Measurements from ENCODE around the gene ARFGEF3. TPM values are rescaled to one million over a fixed set of nuclear protein-coding genes. Genes with fewer than 3 reads are reported as not detected.

Gene ARFGEF3
- total and polyA plus RNA-seq, 2 experiments from 2014 or later, result 5.8 to 24.6 TPM

GRCh38 chr6:138321934-138322333 is 160.2 kb downstream of the ARFGEF3 start (continued):
- TF ChIP-seq, protein P1, sequence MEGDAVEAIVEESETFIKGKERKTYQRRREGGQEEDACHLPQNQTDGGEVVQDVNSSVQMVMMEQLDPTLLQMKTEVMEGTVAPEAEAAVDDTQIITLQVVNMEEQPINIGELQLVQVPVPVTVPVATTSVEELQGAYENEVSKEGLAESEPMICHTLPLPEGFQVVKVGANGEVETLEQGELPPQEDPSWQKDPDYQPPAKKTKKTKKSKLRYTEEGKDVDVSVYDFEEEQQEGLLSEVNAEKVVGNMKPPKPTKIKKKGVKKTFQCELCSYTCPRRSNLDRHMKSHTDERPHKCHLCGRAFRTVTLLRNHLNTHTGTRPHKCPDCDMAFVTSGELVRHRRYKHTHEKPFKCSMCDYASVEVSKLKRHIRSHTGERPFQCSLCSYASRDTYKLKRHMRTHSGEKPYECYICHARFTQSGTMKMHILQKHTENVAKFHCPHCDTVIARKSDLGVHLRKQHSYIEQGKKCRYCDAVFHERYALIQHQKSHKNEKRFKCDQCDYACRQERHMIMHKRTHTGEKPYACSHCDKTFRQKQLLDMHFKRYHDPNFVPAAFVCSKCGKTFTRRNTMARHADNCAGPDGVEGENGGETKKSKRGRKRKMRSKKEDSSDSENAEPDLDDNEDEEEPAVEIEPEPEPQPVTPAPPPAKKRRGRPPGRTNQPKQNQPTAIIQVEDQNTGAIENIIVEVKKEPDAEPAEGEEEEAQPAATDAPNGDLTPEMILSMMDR (conservative IDR thresholded peaks at IDR 0.05; ENCODE audit: low read depth in 2 of 2), result no peak

- no peak overlapping the region for H3K27ac ChIP-seq (ENCODE audit: low read depth)
- H3F3A ChIP-seq (replicated peaks; ENCODE audit: low read depth), result no peaks in the 10 kb centered on the region
- no peaks in the 10 kb centered on the region for H3K9me2 ChIP-seq (ENCODE audit: insufficient read depth)
- Mint-ChIP-seq H3K27me3 (ENCODE audit: insufficient read depth, low read depth, poor library complexity) (peaks cover 4% of the 10 kb centered on the region), H3K9me3 (peaks cover 8% of the 10 kb centered on the region; the same call in 1 of the 3 replicates), H3K27ac (no peak overlapping the region), H3K36me3 (ENCODE audit: low read depth) (peaks cover 44% of the 10 kb centered on the region), H3K4me1 (no peaks in the 10 kb centered on the region), H3K4me3 (no peak overlapping the region)
- no peak overlapping the region for H3K4me2 ChIP-seq
- peaks cover 10% of the 10 kb centered on the region; the same call in 1 of the 2 replicates for H3K36me3 ChIP-seq (ENCODE audit: insufficient read depth)
- H4K20me1 ChIP-seq (replicated peaks; ENCODE audit: insufficient read depth), result no peaks in the 10 kb centered on the region
- TF ChIP-seq CREB1 (CRISPR knock-in tag; IDR thresholded peaks at IDR 0.05; ENCODE audit: low read depth), result no peak
- no peak for TF ChIP-seq STAT1 (IDR thresholded peaks at IDR 0.05; ENCODE audit: unreplicated experiment)
- no peak for TF ChIP-seq NANOG (IDR thresholded peaks at IDR 0.05; ENCODE audit: borderline replicate concordance)
- no peak for TF ChIP-seq JUNB (IDR thresholded peaks at IDR 0.05; ENCODE audit: unreplicated experiment)
- TF ChIP-seq, protein P2, sequence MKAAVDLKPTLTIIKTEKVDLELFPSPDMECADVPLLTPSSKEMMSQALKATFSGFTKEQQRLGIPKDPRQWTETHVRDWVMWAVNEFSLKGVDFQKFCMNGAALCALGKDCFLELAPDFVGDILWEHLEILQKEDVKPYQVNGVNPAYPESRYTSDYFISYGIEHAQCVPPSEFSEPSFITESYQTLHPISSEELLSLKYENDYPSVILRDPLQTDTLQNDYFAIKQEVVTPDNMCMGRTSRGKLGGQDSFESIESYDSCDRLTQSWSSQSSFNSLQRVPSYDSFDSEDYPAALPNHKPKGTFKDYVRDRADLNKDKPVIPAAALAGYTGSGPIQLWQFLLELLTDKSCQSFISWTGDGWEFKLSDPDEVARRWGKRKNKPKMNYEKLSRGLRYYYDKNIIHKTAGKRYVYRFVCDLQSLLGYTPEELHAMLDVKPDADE (IDR thresholded peaks at IDR 0.05), result no peak
- no peak for TF ChIP-seq POLR2AphosphoS5 (IDR thresholded peaks at IDR 0.05; ENCODE audit: low read depth)
- TF ChIP-seq, protein P1 (conservative IDR thresholded peaks at IDR 0.05; ENCODE audit: low read depth in 2 of 2), result no peak
- TF ChIP-seq EZH2 (IDR thresholded peaks at IDR 0.05; ENCODE audit: low read depth, unreplicated experiment), result no peak
- TF ChIP-seq ZNF114 (CRISPR knock-in tag; IDR thresholded peaks at IDR 0.05), result no peak
- no peaks in the 10 kb centered on the region for H3K79me2 ChIP-seq (replicated peaks; ENCODE audit: insufficient read depth)
- DNase-seq (ENCODE audit: low spot score) (no peak), ATAC-seq (no peak)
- H2AFZ ChIP-seq, result no peak overlapping the region
- no peaks in the 10 kb centered on the region for H3K27me3 ChIP-seq (ENCODE audit: insufficient read depth)
- H3K4me1 ChIP-seq (ENCODE audit: insufficient read depth), result peaks cover 4% of the 10 kb centered on the region; the same call in 1 of the 2 replicates
- H3K4me3 ChIP-seq, result no peak overlapping the region
Measured at GRCh38 chr6:138323821-138324220, 162.1 kb downstream of the ARFGEF3 start.

DNA sequence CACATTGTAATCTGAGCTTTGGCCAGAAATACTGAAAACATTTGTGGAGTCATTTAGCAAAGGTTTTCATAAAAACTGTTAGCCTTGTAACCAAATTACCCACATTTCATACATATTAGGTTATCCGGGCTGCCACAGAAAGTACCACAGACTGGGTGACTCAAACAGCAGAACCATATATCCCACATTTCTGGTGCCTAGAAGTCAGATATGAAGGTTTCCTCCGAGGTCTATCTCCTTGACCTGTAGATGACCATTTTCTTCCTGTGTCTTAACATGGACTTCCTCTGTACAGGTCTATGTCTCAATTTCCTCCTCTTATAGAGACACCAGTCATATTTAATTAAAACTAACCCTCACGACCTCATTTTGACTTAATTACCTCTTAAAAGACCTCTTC is 166.5 kb downstream of the ARFGEF3 start:
- Mint-ChIP-seq H3K27ac (no peak overlapping the region), H3K36me3 (ENCODE audit: low read depth) (peaks cover 26% of the 10 kb centered on the region), H3K27me3 (ENCODE audit: insufficient read depth, low read depth, poor library complexity) (peaks cover 3% of the 10 kb centered on the region), H3K4me1 (peaks cover 36% of the 10 kb centered on the region), H3K4me3 (no peak overlapping the region), H3K9me3 (no peaks in the 10 kb centered on the region)
- Histone ChIP-seq H3K36me3 (ENCODE audit: insufficient read depth) (no peaks in the 10 kb centered on the region; the same call in 1 of the 2 replicates), H3K4me3 (no peak overlapping the region), H3K79me2 (replicated peaks; ENCODE audit: insufficient read depth) (no peaks in the 10 kb centered on the region), H4K20me1 (replicated peaks; ENCODE audit: insufficient read depth) (no peaks in the 10 kb centered on the region), H3K4me1 (ENCODE audit: insufficient read depth) (peaks cover 39% of the 10 kb centered on the region), H3F3A (replicated peaks; ENCODE audit: low read depth) (no peaks in the 10 kb centered on the region), H3K27ac (ENCODE audit: low read depth) (no peak overlapping the region), H3K9me2 (ENCODE audit: insufficient read depth) (no peaks in the 10 kb centered on the region), H3K27me3 (ENCODE audit: insufficient read depth) (no peaks in the 10 kb centered on the region), H3K4me2 (no peak overlapping the region), H2AFZ (no peak overlapping the region)
- no peak for DNase-seq (ENCODE audit: low spot score)
- no peak for ATAC-seq
